HEK293 (cell line): ENCODE results near the gene MBP.

Source experiments
- CTCF ChIA-PET: fragments of 350-600 bp; formaldehyde crosslinking; extraction: SDS; loops from one replicate; lab custom pipeline; 2021; ENCODE audit warnings: antibody characterized with exemption; lab: Yijun Ruan, JAX
- POLR2A ChIA-PET: fragments of 300-600 bp; formaldehyde crosslinking; extraction: SDS; loops from one replicate; lab custom pipeline; 2020; ENCODE audit warnings: antibody characterized with exemption, inconsistent platforms; lab: Yijun Ruan, JAX
- H3K27ac ChIP-seq: fragments of 200-500 bp; sonication (Bioruptor generic); 2 replicates; pipeline ENCODE4 v1.5.1; 2014; ENCODE audit warnings: low read depth, low read length, control low read depth, inconsistent platforms; ENCODE audit errors: extremely low read depth
- H3K36me3 ChIP-seq, 2 experiments: fragments of 200-500 bp in 1 of 2; sonication (Bioruptor generic) in 1 of 2; 1 replicate in 1 of 2; 2 replicates in 1 of 2; pipeline ENCODE4 v1.5.1; 2014 to 2017; ENCODE audit warnings: inconsistent platforms in 2 of 2, low read length in 2 of 2; ENCODE audit not compliant: control insufficient read depth in 2 of 2, insufficient read depth in 1 of 2
- H3K4me1 ChIP-seq: fragments of 200-500 bp; sonication (Bioruptor generic); 2 replicates; pipeline ENCODE4 v1.5.1; 2014; ENCODE audit warnings: mild to moderate bottlenecking, low read length, inconsistent platforms; ENCODE audit not compliant: control insufficient read depth, insufficient read depth
- H3K4me3 ChIP-seq: 2 replicates; pipeline ENCODE4 v1.5.1; 2011; ENCODE audit warnings: low read depth, mild to moderate bottlenecking, control low read depth, low read length, moderate library complexity
- H3K9me3 ChIP-seq: fragments of 200-500 bp; sonication (Bioruptor generic); 2 replicates; pipeline ENCODE4 v1.5.1; 2014; ENCODE audit warnings: low read depth, low read length, inconsistent platforms; ENCODE audit not compliant: control insufficient read depth, insufficient read depth
- BCL6B ChIP-seq: fragments of 450-650 bp; formaldehyde crosslinking; IDR thresholded peaks from 2 replicates; pipeline ENCODE4 v1.5.1; 2017; ENCODE audit warnings: missing biosample characterization, missing genetic modification characterization
- CTCF ChIP-seq: fragments of 450-650 bp; formaldehyde crosslinking; IDR thresholded peaks from 2 replicates; pipeline ENCODE4 v1.5.1; 2016; ENCODE audit warnings: missing biosample characterization, missing genetic modification characterization
- FEZF1 ChIP-seq: fragments of 450-650 bp; formaldehyde crosslinking; IDR thresholded peaks from 2 replicates; pipeline ENCODE4 v1.5.1; 2016; ENCODE audit warnings: missing biosample characterization, missing genetic modification characterization
- HOXA7 ChIP-seq: sonication (generic); formaldehyde crosslinking; IDR thresholded peaks from 2 replicates; pipeline ENCODE4 v1.8.1; 2022; ENCODE audit warnings: missing genetic modification reagents, borderline replicate concordance
- PRDM4 ChIP-seq: fragments of 450-650 bp; formaldehyde crosslinking; IDR thresholded peaks from 2 replicates; pipeline ENCODE4 v1.5.1; 2017; ENCODE audit warnings: missing biosample characterization, missing genetic modification characterization
- SP2 ChIP-seq: fragments of 450-650 bp; formaldehyde crosslinking; IDR thresholded peaks from 2 replicates; pipeline ENCODE4 v1.5.1; 2016; ENCODE audit warnings: missing biosample characterization, missing genetic modification characterization
- TRIM28 ChIP-seq: IDR thresholded peaks from 2 replicates; pipeline ENCODE4 v1.6.1; 2011; ENCODE audit warnings: low read length, control low read depth, borderline replicate concordance
- ZBTB17 ChIP-seq: fragments of 450-650 bp; formaldehyde crosslinking; IDR thresholded peaks from 2 replicates; pipeline ENCODE4 v1.5.1; 2016; ENCODE audit warnings: missing biosample characterization, missing genetic modification characterization
- ZFP41 ChIP-seq: fragments of 450-650 bp; formaldehyde crosslinking; IDR thresholded peaks from 2 replicates; pipeline ENCODE4 v1.5.1; 2016; ENCODE audit warnings: missing biosample characterization, missing genetic modification characterization, borderline replicate concordance
- ZFP69B ChIP-seq: fragments of 450-650 bp; formaldehyde crosslinking; IDR thresholded peaks from 2 replicates; pipeline ENCODE4 v1.5.1; 2016; ENCODE audit warnings: missing biosample characterization, missing genetic modification characterization
- ZNF114 ChIP-seq: fragments of 450-650 bp; formaldehyde crosslinking; IDR thresholded peaks from 2 replicates; pipeline ENCODE4 v1.5.0; 2017; ENCODE audit warnings: missing biosample characterization, missing genetic modification characterization
- ZNF140 ChIP-seq: fragments of 450-650 bp; formaldehyde crosslinking; IDR thresholded peaks from 2 replicates; pipeline ENCODE4 v1.5.1; 2016; ENCODE audit warnings: missing biosample characterization, missing genetic modification characterization
- ZNF18 ChIP-seq: fragments of 450-650 bp; formaldehyde crosslinking; IDR thresholded peaks from 2 replicates; pipeline ENCODE4 v1.5.1; 2016; ENCODE audit warnings: missing biosample characterization, missing genetic modification characterization
- ZNF211 ChIP-seq: fragments of 450-650 bp; formaldehyde crosslinking; IDR thresholded peaks from 2 replicates; pipeline ENCODE4 v1.5.1; 2016; ENCODE audit warnings: low read depth, missing biosample characterization, missing genetic modification characterization
- ZNF248 ChIP-seq: fragments of 450-650 bp; formaldehyde crosslinking; IDR thresholded peaks from 2 replicates; pipeline ENCODE4 v1.5.1; 2017; ENCODE audit warnings: missing biosample characterization, missing genetic modification characterization
- ZNF274 ChIP-seq, 2 experiments: fragments of 200-500 bp in 1 of 2; fragments of 450-650 bp in 1 of 2; sonication (Bioruptor generic) in 1 of 2; formaldehyde crosslinking in 1 of 2; IDR thresholded peaks; 2 replicates each; pipeline versions ENCODE4 v1.5.1 to v1.6.1; 2014 to 2016; ENCODE audit warnings: borderline replicate concordance in 1 of 2, inconsistent platforms in 1 of 2, low read length in 1 of 2, missing biosample characterization in 1 of 2, missing genetic modification characterization in 1 of 2
- ZNF394 ChIP-seq: fragments of 450-650 bp; formaldehyde crosslinking; IDR thresholded peaks from 2 replicates; pipeline ENCODE4 v1.5.1; 2016; ENCODE audit warnings: missing biosample characterization, missing genetic modification characterization, mild to moderate bottlenecking, moderate library complexity, borderline replicate concordance
- ZNF580 ChIP-seq: fragments of 450-650 bp; formaldehyde crosslinking; IDR thresholded peaks from 2 replicates; pipeline ENCODE4 v1.5.1; 2016; ENCODE audit warnings: missing biosample characterization, missing genetic modification characterization

The MBP gene

GRCh38 chr18:77124452-77124922 is 8.1 kb downstream of the MBP start:
- Histone ChIP-seq H3K4me3 (no peak overlapping the region), H3K4me1 (peaks cover 12% of the 10 kb centered on the region), H3K9me3 (no peaks in the 10 kb centered on the region), H3K36me3 (peaks cover 0 to under 1% of the 10 kb centered on the region in 2 experiments; a peak in 1 of 3 replicates), H3K27ac (no peak overlapping the region)
- CTCF ChIA-PET, result interaction anchor here (0.6 to 1.5 kb wide), 5 partner anchors 17 to 141 kb away, joined by 3 to 4 read pairs (median 3); no protein-coding TSS in a partner anchor
- POLR2A ChIA-PET, result no interaction called here
- TF ChIP-seq ZBTB17 (tag by site-specific recombination), result no peak
- TF ChIP-seq PRDM4, result no peak
- TF ChIP-seq ZNF114, result no peak
- TF ChIP-seq ZNF140 (tag by site-specific recombination), result no peak
- no peak for TF ChIP-seq ZNF580 (tag by site-specific recombination)
- no peak for TF ChIP-seq SP2 (tag by site-specific recombination)
- TF ChIP-seq ZFP69B, result no peak
- no peak for TF ChIP-seq ZNF274 (IDR thresholded peaks at IDR 0.05; ENCODE audit: low read length)
- no peak for TF ChIP-seq ZNF274 (tag by site-specific recombination; IDR thresholded peaks at IDR 0.05; ENCODE audit: borderline replicate concordance)
- no peak for TF ChIP-seq ZNF248 (tag by site-specific recombination)
- TF ChIP-seq ZNF18, result no peak
- no peak for TF ChIP-seq BCL6B (tag by site-specific recombination)
- TF ChIP-seq ZNF211 (tag by site-specific recombination), result no peak
- no peak for TF ChIP-seq HOXA7 (CRISPR knock-in tag)
- TF ChIP-seq CTCF, result no peak
- no peak for TF ChIP-seq ZNF394 (tag by site-specific recombination)
- TF ChIP-seq TRIM28, result no peak
- TF ChIP-seq ZFP41, result no peak
- no peak for TF ChIP-seq FEZF1 (tag by site-specific recombination)
